ENCODE results near the gene RERE.
"Not testable (repeated sequence)": the region's sequence is repeated elsewhere in the genome, so short reads cannot be mapped to it uniquely, and the experiment has no call there.

DNA sequence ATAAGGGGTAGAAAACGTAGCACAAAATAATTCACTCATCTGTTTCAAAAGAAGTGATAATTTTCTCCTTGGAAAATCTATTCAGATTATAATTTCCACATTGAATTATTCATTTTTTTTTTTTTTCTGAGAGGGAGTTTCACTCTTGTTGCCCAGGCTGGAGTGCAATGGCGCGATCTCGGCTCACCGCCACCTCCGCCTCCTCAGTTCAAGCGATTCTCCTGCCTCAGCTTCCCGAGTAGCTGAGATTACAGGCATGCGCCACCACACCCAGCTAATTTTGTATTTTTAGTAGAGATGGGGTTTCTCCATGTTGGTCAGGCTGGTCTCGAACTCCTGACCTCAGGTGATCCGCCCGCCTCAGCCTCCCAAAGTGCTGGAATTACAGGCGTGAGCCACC is 1.3 kb upstream of the RERE start:
- TF ChIP-seq, protein P1, sequence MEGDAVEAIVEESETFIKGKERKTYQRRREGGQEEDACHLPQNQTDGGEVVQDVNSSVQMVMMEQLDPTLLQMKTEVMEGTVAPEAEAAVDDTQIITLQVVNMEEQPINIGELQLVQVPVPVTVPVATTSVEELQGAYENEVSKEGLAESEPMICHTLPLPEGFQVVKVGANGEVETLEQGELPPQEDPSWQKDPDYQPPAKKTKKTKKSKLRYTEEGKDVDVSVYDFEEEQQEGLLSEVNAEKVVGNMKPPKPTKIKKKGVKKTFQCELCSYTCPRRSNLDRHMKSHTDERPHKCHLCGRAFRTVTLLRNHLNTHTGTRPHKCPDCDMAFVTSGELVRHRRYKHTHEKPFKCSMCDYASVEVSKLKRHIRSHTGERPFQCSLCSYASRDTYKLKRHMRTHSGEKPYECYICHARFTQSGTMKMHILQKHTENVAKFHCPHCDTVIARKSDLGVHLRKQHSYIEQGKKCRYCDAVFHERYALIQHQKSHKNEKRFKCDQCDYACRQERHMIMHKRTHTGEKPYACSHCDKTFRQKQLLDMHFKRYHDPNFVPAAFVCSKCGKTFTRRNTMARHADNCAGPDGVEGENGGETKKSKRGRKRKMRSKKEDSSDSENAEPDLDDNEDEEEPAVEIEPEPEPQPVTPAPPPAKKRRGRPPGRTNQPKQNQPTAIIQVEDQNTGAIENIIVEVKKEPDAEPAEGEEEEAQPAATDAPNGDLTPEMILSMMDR (IDR thresholded peaks at IDR 0.05): not testable (repeated sequence)
- TF ChIP-seq POLR2A (IDR thresholded peaks at IDR 0.05): not testable (repeated sequence)

All from uterus (tissue), 2 donors.